Endometrial microvascular endothelial cells (primary cell): ENCODE data around the gene ATP5F1D. TPM values are rescaled to one million over a fixed set of nuclear protein-coding genes. Genes with fewer than 3 reads are reported as not detected.

ENCODE experiments used
- in situ Hi-C: cut with HindIII; loops from 2 replicates; pipeline ENCODE4 v1.10.0; 2017; ENCODE audit warnings: low sequenced_read_pairs, low pct_unique_long_range_greater_than_20kb; ENCODE audit errors: inconsistent ontology term
- total RNA-seq: library from RNA; depleted of rRNA; stranded (reverse); fragments of >200 nt; gene quantifications from one replicate; pipeline ENCODE4 v1.2.3, GENCODE V29; 2015; ENCODE audit errors: inconsistent ontology term

ATP5F1D gene
- total RNA-seq, 1 donor from 2014 or later = 75.4 TPM

DNA sequence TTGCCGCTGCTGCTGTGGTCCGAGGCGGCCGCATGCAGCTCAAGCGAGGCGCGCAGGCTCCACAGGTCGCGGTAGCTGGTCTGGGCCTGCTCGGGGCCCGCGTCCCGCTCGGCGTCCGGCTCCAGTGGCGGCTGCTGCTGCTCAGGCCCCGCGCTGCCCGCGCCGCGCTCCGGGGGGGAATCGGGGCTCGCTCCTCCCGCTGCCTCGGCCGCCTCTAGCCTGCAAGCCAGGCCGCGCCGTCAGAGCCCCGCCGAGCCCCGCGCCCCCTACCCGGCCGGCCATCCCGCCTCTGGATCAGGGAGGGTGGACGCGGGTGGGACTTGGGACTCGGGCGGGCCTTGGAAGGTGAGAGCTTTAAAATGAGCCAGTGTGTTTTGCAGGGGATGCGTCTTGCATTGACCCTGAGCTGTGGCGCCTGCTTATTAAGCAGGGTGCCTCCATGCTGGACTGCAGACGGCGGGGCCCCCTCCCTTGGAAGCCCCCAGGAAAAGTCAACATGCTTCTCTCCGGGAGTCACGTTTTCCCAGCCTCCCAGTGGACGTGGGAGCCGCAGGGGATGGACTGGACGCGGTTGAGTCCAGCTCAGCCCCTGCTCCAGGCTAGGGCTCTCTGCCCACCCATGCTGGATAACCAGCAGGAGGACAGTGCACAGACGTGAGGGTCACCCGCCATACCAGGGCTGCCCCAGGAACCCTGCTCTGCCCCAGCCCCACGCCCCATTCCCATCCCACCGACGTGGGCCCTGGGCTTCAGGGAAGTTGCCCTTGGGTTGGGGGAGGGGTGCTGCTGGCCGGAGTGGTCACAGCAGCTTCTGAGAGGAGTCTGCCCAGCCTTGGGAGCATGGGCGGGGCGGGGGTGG is 11.4 kb upstream of the ATP5F1D start:
- in situ Hi-C loops = no loop called here

DNA sequence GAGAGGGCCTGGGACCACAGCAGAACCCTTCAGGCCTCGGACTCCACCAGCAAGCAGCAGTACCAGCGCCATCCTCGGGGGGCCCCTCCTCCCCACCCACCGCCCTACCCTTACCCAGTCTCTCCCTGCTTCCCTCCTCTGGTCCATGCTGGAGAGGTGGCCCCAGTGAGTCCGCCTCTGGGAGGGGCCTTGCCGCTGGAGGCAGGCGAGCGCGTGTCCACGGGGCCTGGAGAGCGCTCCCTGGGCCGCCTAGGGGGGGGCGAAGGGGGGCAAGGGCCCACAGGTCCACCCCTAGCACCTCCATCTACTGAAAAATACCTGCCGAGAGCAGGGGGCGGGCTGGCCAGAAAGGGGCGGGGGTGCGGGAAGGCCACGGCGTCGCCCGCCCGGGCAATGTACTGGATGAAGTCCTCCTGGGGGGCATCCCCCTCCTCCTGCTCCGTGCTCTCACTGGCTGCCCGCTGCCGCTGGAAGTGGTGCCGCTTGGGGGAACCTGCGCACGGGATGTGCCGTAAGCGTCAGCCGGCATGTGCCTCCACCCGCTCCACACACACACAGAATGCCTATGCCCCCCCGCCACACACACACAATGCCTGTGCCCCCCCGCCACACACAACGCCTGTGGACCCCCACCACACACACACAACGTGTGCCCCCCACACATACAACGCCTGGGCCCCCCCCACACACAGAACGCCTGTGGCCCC is 10.6 kb upstream of the ATP5F1D start:
- in situ Hi-C loops = no loop called here

DNA sequence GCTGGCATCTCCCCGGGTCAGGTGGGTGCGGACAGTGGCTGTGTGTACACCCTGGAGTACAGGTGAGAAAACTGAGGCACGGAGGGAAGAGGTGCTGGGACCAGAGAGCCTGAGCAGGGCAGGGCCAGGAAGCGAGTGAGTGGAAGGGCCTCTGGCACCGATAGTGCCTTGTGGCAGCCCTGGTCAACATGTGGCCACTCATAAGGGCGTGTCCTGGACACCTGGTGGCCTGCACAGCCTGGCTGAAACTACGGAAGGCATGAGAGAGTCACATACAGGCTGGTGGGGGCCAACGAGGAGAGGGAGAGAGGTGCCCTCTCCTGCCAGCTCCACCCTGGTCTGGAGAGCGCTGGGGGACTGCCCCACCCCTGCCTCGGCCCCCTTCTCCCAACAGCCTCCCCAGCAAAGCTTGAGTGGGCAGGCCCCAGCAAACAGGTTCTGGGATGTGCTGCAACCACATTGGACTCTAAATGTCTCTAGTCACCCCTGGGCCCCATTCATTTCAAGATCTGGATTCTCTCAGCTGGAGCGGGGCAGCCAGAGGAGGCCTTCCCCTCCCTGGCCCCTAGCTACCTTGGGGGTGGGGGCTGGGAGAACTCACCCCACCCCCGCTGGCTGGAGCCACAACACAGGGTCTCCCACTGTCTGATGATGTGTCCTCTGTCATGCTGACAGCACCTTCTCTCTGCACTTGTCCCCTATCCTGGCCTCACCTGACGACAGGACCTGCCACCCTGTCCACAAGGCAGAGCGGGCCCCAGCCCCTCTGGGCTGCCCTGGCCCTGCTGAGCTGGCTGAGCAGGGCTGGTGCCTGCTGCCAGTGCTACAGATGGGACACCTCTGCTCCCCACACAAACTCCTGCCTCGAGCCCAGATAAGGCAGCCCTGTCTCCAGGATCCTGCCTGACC is 9.6 kb upstream of the ATP5F1D start:
- in situ Hi-C loops = no loop called here

GRCh38 chr19:1232652-1233072 is 8.9 kb upstream of the ATP5F1D start:
- in situ Hi-C loops = no loop called here

- in situ Hi-C loops = no loop called here
These were observed 8.4 kb upstream of the ATP5F1D start for GRCh38 chr19:1233115-1233667.

DNA sequence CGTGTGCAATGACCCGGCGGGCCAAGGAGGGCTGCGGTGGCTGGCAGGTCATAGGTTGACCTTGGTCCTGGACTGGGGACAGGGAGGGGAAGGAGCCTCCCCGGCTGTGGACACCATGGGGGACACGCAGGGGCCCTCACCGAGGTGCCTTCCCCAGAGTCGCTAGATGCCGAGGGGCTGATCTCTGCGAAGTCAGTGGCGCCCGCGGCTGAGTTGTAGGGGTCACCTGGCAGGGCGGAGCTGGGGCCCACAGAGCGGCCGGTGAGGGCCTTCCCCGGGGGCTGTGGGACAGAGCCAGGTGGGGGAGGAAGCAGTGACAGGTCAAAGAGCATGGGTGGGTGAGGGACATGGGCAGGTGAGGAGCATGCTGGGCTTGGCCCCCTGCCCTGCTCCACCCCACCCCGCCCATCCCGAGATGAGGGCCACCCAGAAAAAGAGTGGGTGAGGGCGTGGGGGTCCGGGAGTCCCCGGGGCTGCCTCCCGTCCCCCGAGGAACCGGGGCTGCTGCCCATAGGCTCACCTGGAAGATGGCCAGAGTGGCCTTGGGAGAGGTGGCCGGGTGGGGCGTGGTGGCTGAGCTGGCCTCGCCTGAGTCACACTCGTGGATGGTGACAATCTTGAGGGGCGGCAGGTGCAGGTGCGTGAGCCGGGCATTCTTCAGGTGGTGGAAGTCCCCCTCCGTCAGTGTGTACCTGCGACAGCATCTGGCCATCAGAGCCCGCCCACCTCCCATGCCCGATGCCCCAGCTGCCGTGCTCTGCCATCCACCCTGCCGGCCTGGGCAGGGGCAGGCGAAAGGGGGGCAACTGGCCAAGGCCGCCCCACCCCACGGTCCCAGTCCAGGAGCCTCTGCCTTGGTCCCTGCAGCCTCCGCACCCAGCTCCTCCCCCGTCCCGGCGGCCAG is 7.2 kb upstream of the ATP5F1D start:
- in situ Hi-C loops = no loop called here

GRCh38 chr19:1234955-1235380 is 6.6 kb upstream of the ATP5F1D start:
- in situ Hi-C loops = no loop called here

- in situ Hi-C loops = no loop called here
These were observed 5.7 kb upstream of the ATP5F1D start for GRCh38 chr19:1235625-1236538.

- in situ Hi-C loops = no loop called here
These were observed 5.0 kb upstream of the ATP5F1D start for GRCh38 chr19:1236576-1236975.

- in situ Hi-C loops = no loop called here
These were observed 4.4 kb upstream of the ATP5F1D start for GRCh38 chr19:1237027-1237659.

DNA sequence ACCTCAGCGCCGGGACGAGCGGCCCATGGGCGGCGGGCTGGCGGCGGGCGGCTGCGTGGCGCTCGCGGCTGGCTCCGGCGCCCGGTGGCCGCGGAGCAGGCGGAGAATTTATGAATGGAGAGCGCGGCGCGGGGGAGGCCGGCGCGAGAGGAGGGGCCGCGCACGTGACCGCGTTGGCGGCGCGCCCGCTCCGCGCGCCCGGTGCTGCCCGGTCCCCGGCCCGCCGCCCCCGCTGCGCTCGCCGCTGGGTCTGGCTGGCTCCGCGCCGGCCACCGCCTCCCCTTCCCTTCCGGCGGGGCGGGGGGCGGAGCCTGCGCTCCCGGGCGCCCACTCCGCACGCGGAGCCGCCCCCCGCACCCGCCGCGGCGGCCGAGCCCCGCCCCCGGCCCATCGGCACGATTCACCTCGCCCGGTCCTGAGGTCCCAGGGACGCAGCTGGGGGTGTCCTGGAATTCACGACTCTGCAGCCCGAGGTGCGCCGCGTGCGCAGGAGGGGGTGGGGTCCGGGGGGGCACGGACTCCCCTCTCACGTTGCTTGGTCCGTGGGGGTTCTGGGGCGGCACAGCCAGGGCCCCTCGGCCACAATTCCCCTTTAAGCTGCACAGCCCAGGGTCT is 3.7 kb upstream of the ATP5F1D start, which contains the start of gene CBARP:
Gene CBARP (minus strand): TSS at position 252 of the 615 bp plus-strand sequence. CDS start 1,905 bp downstream, outside the sequence.
- in situ Hi-C loops = no loop called here

DNA sequence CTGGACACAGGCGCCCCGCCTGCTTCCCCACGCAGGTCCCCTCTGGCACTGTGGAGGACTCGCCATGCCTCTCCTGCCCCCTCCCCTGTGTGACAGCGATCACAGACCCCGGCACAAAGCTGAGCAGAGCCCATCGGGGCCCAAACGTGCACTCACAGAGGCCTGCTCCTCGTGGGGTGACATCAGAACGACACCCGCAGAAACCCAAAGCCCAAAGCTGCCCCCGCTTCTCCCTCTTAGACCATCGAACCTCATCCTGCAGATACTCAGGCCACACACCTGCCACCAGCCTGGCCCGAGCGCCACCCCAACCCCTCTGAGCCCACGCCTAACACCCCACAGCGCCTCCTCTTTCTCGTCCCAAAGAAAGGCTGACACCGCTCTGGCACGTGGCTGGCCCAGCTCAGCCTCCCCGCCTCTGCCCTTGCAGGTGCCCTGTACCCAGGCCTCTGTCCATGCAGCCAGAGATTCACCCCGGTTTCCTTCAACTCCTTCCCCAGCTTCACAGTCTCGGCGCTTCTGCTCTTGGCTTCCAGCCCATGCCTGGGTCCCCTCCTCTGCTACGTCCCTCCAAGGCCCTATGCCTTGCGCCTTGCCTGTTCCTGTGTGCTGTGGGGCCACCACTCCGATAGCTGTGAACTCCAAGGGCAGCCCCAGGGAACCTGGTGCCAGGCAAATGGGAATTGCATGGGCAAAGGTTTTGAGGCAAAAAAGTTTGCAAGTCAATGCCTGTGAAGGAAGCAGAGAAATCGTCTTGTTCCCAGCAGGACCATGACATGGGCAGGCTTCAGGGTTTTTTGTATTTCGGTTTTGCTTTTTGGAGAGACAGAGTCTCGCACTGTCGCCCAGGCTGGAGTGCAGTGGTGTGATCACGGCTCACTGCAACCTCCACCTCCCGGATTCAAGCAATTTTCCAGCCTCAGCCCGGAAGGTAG is 2.9 kb upstream of the ATP5F1D start:
- in situ Hi-C loops = no loop called here

- in situ Hi-C loops = no loop called here
These were observed 2.1 kb upstream of the ATP5F1D start for GRCh38 chr19:1239420-1239795.

DNA sequence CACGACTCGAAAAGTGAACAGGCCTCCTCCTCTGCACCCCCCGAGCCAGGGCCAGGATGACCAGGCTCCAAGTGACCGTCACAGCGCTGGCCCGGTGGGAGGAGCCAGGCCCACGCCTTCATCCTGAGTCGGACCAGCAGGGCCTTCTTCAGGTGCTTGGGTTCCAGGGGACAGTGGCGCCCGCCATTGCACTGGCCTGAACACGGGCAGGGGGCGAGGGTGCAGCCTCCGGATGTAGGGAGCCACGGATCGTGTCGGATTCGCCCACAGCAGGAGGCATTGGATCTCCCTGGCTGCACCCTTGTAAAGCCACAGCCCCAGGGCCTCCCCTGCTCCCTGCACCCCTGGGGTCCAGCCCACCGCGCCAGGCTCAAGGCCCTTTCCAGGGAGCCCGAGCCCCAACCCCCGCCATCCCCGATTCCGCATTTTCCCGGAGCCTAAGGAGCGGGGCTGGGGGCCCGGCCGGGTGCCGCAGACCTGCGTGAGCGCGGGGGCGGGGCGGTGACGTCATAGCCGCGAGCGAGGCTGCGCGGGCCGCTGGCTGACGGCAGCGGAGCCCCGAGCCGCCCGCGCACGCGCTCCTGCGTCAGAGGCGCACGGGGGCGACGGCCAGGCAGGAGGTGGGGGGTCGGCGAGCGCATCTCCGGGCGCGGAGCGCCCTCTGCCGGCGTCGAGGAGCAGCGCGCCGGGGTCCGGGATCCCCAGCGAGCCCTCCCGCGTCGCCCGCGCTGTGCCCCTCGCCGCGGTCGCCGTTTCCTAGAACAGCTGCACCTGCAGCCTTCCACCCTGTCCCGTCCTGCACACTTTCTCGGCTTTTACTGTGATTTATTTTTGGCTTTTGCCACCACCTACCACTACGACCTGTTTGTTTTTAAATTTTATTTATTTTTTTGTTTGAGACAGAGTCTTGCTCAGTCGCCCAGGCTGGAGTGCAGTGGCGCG is 1.5 kb upstream of the ATP5F1D start:
- in situ Hi-C loops = no loop called here
